ENCODE results near the gene OR9G4. TPM values are rescaled to one million over a fixed set of nuclear protein-coding genes. Genes with fewer than 3 reads are reported as not detected.

The OR9G4 gene
- total RNA-seq (2016; rRNA removed; fragmentation: Illumina TruSeq; extraction: Trizol) (not detected in 2 replicates), polyA plus RNA-seq (2011; rRNA removed) (not detected in 2 replicates), polyA minus RNA-seq (2011; rRNA and poly(A)+ RNA removed; ENCODE audit: low replicate concordance) (not detected in 2 replicates), Bru-seq, nascent RNA (not detected), BruChase-seq, experiment 1, labeled RNA remaining after a 6-hour chase (not detected), BruChase-seq, experiment 2, labeled RNA remaining after a 2-hour chase (not detected)
- total RNA-seq (2016; cell fraction: cytosol; rRNA removed; fragmentation: Illumina TruSeq; extraction: Trizol; ENCODE audit: low read depth), result not detected in 2 replicates
- total RNA-seq (2016; cell fraction: insoluble cytoplasmic fraction; rRNA removed; fragmentation: Illumina TruSeq; extraction: Trizol), result not detected in 2 replicates
- total RNA-seq (2016; cell fraction: membrane; rRNA removed; fragmentation: Illumina TruSeq; extraction: Trizol), result not detected in 2 replicates
- not detected in 2 replicates for total RNA-seq (2016; cell fraction: nucleus; rRNA removed; fragmentation: Illumina TruSeq; extraction: Trizol)
- not detected in 2 replicates for polyA plus RNA-seq (2011; cell fraction: cytosol; rRNA removed)
- not detected in 2 replicates for polyA plus RNA-seq (2011; cell fraction: nucleus; rRNA removed)
- not detected in 2 replicates for polyA plus RNA-seq (2012)
- not detected in 2 replicates for polyA plus RNA-seq (2016; cell fraction: cytosol; fragmentation: Illumina TruSeq; extraction: Trizol; ENCODE audit: low read depth)
- not detected in 2 replicates for polyA plus RNA-seq (2016; cell fraction: insoluble cytoplasmic fraction; fragmentation: Illumina TruSeq; extraction: Trizol; ENCODE audit: low read depth)
- not detected in 2 replicates for polyA plus RNA-seq (2016; cell fraction: membrane; fragmentation: Illumina TruSeq; extraction: Trizol; ENCODE audit: low read depth)
- polyA plus RNA-seq (2016; cell fraction: nucleus; fragmentation: Illumina TruSeq; extraction: Trizol; ENCODE audit: insufficient read depth, low read depth), result not detected in 2 replicates
- not detected in 2 replicates for polyA minus RNA-seq (2011; cell fraction: cytosol; rRNA and poly(A)+ RNA removed)
- polyA minus RNA-seq (2011; cell fraction: nucleus; rRNA and poly(A)+ RNA removed), result not detected in 2 replicates
- long read RNA-seq, experiment 1, result 0 reads
- long read RNA-seq, experiment 2, result 0 reads

GRCh38 chr11:56748597-56748996, at the start of gene OR9G4:
Gene OR9G4 (minus strand): TSS chr11:56748697. CDS start chr11:56743766, 4,931 bp downstream.
- H3K4me1 ChIP-seq (ENCODE audit: insufficient read depth, low read length), result no peaks in the 10 kb centered on the region
- no peak within 1 kb of the TSS for H2AFZ ChIP-seq (ENCODE audit: low read length)
- no peaks in the 10 kb centered on the region for H3K9me3 ChIP-seq (ENCODE audit: low read length)
- H3K4me2 ChIP-seq (ENCODE audit: low read depth, low read length), result no peak within 1 kb of the TSS
- in situ Hi-C loops (cut with HindIII; ENCODE audit: extremely low pct_ligation_motif_present, low pct_unique_long_range_greater_than_20kb), result no loop called here
- no peak within 1 kb of the TSS for H3K4me3 ChIP-seq (replicated peaks in 1 of 3; ENCODE audit: insufficient read depth in 1 of 3, low read depth in 2 of 3, low read length in 3 of 3)
- no peaks in the 10 kb centered on the region for H4K20me1 ChIP-seq (ENCODE audit: insufficient read depth, low read length)
- no TSS peak for BruUV-seq (replicated peaks)
- no peaks in the 10 kb centered on the region for H3K27me3 ChIP-seq (ENCODE audit: control insufficient read depth in 1 of 2, insufficient read depth in 2 of 2, low read length in 2 of 2)
- H3K9ac ChIP-seq (ENCODE audit: insufficient read depth, low read depth, low read length), result no peak within 1 kb of the TSS
- ChIA-PET POLR2A (no interaction called here), CTCF (ENCODE audit: low intra/inter-chr PET ratio, low total read pairs) (no interaction called here)
- no peak within 1 kb of the TSS for H3K27ac ChIP-seq (ENCODE audit: extremely low read length, insufficient read depth, low read length)
- DNase-seq (ENCODE audit: low spot score) (no peak), FAIRE-seq (no peak), ATAC-seq (no peak)
- 0% methylated on average over 1 of the region's 1 CpG for WGBS (ENCODE audit: low lambda C conversion rate)
- TF ChIP-seq SMYD3 (CRISPR knock-in tag; IDR thresholded peaks at IDR 0.05) (no peak), BRD4 (CRISPR knock-in tag; IDR thresholded peaks at IDR 0.05) (no peak), AHDC1 (CRISPR knock-in tag; IDR thresholded peaks at IDR 0.05; ENCODE audit: borderline replicate concordance) (no peak), ZNF660 (CRISPR knock-in tag; IDR thresholded peaks at IDR 0.05; ENCODE audit: borderline replicate concordance, low read depth) (no peak), ZNF180 (CRISPR knock-in tag; IDR thresholded peaks at IDR 0.05; ENCODE audit: borderline replicate concordance, low read depth) (no peak), ZBED4 (CRISPR knock-in tag; IDR thresholded peaks at IDR 0.05; ENCODE audit: borderline replicate concordance) (no peak), ZNF512 (CRISPR knock-in tag; IDR thresholded peaks at IDR 0.05) (no peak), MYNN (CRISPR knock-in tag; IDR thresholded peaks at IDR 0.05; ENCODE audit: low read depth) (no peak), ZFP41 (CRISPR knock-in tag; IDR thresholded peaks at IDR 0.05; ENCODE audit: borderline replicate concordance) (no peak)
- no peaks in the 10 kb centered on the region for H3K79me2 ChIP-seq (ENCODE audit: insufficient read depth, low read length)
- intact Hi-C loops (cut with micrococcal nuclease; ENCODE audit: unreplicated experiment), result no loop called here
- no peaks in the 10 kb centered on the region for H3K36me3 ChIP-seq (replicated peaks in 1 of 2; ENCODE audit: control insufficient read depth in 1 of 2, insufficient read depth in 2 of 2, low read length in 2 of 2)
